ENCODE results near the gene PHACTR1.

Gene PHACTR1

GRCh38 chr6:13331516-13332348, 615.2 kb downstream of the PHACTR1 start:
- DNase-seq (ENCODE audit: low read depth in 3 of 3, low spot score in 1 of 3) = no peak

- DNase-seq (ENCODE audit: low read depth in 3 of 3, low spot score in 1 of 3) = no peak
These were observed 615.8 kb downstream of the PHACTR1 start for GRCh38 chr6:13332349-13332706.

DNA sequence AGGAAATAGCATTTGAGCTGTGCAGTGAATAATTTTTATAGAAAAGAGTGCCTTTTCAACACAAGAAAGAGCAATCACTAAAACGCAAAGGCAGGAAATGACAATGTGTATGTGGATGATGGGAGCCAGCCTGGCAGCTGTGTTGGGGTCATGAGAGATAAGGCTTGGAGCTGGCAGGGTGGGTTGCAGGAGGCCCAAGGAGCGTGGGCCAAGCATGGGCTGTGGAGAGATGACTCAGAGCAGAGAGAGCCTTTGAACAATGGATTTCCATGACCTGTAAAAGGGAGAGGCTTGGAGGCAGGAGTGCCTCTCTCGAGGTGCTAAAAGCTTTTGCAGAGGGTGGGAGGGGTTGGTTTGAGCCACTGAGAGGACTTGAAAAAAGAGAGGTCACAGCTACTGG, 618.4 kb downstream of the PHACTR1 start:
- no peak for DNase-seq (ENCODE audit: low read depth in 3 of 3, low spot score in 1 of 3)

DNA sequence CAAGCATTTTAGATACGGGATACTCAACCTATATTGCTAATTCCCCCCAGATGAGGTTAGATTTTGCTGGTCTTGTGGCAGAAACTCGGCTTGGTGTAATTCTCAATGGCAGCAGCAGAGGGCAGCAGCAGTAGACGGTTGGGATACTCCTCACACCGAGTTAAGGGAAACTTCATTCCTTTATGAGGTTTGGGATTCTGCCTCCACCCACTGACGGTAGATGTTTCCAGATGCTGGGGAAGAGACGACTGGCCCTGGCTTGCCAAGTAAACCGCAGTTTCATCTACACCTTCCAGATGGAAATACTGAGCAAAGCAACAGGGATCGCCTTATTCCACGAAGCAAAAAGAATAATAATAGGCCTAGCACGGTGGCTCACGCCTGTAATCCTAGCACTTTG, 620.0 kb downstream of the PHACTR1 start:
- DNase-seq (ENCODE audit: low read depth in 3 of 3, low spot score in 1 of 3) = peak; percentile 19 to 85 (median 27)

DNA sequence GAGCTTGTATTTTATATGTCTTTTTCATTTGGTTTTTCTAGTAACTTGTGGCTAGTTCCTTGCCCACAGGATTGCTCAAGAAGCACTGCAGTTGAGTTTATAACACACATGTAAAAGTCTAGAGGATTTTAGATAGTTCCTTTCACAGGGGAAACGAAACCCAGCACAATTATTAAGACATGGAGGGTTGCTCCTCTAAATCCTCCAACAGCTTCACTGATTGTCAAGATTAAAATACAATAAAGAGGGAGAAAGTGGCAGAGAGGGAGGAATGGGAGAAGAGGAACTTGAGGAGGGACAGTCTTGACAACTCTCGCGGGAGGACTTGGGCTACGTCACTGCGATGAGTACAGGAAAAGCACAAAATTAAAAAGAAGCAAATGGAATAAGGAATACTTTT, 621.5 kb downstream of the PHACTR1 start:
- no peak for DNase-seq (ENCODE audit: low read depth in 3 of 3, low spot score in 1 of 3)

Measured in stimulated activated CD4-positive, alpha-beta T cell treated with anti-CD3 and anti-CD28 coated beads, TNF-alpha, amount 100 ng/mL, for 1 hour (primary cell).